ENCODE data around the gene ASIC5.

GRCh38 chr4:155799794-155800123 lies 66.3 kb downstream of the ASIC5 start:
- TF ChIP-seq, protein P1, sequence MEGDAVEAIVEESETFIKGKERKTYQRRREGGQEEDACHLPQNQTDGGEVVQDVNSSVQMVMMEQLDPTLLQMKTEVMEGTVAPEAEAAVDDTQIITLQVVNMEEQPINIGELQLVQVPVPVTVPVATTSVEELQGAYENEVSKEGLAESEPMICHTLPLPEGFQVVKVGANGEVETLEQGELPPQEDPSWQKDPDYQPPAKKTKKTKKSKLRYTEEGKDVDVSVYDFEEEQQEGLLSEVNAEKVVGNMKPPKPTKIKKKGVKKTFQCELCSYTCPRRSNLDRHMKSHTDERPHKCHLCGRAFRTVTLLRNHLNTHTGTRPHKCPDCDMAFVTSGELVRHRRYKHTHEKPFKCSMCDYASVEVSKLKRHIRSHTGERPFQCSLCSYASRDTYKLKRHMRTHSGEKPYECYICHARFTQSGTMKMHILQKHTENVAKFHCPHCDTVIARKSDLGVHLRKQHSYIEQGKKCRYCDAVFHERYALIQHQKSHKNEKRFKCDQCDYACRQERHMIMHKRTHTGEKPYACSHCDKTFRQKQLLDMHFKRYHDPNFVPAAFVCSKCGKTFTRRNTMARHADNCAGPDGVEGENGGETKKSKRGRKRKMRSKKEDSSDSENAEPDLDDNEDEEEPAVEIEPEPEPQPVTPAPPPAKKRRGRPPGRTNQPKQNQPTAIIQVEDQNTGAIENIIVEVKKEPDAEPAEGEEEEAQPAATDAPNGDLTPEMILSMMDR (IDR thresholded peaks at IDR 0.05) = no peak
- TF ChIP-seq POLR2A (IDR thresholded peaks at IDR 0.05) = no peak

All from esophagus squamous epithelium (tissue), 4 donors.